HG03060 (cell line): ENCODE data around the gene XG.
"Not testable (repeated sequence)": the region's sequence is repeated elsewhere in the genome, so short reads cannot be mapped to it uniquely, and the experiment has no call there.

Source experiments
- ATAC-seq: cut with Tn5 transposase; IDR thresholded peaks from one replicate; pipeline ENCODE4 v1.9.1; 2021; ENCODE audit warnings: low read depth, moderate number of reproducible peaks; ENCODE audit not compliant: unreplicated experiment

Gene XG

GRCh38 chrX:2812161-2812907, 60.5 kb downstream of the XG start:
- not testable (repeated sequence) for ATAC-seq

- no peak for ATAC-seq
Observed at GRCh38 chrX:2817036-2817435, 65.2 kb downstream of the XG start.

- ATAC-seq, result no peak
Observed at GRCh38 chrX:2819345-2820135, 67.7 kb downstream of the XG start.

- ATAC-seq, result no peak
Observed at GRCh38 chrX:2820136-2820771, 68.4 kb downstream of the XG start.

DNA sequence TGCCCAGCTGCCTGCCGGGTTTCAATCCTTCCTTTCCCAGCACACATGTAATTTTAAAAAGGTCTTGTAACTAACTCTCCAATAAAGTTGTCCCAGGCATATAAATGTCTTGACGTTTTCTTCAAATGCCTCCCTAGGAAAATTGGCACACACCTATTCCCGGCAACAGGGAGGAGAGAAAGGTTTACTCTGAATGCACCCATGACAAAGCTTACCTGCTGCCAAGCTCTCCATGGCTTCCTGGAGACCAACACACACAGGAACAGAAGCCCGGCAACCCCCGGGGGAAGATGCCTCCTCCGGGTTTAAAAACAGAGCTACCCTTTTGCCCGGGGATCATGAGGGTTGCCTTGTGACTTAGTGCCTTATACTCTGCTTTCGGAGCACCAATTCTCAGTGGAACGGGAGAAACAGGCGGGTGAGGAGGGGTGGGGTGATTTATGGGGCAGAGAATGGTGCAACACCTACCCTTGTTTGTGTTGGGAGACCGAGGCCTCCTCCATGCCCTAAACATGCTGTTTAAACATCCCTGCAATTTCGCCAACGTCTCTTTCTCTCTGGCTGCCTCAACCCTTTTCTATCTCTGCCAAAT, 72.1 kb downstream of the XG start:
- ATAC-seq, result no peak

GRCh38 chrX:2824886-2825285, 73.0 kb downstream of the XG start:
- ATAC-seq, result no peak

GRCh38 chrX:2828344-2828958, 76.6 kb downstream of the XG start, which contains the start of gene GYG2:
Gene GYG2 (plus strand): TSS chrX:2828930. CDS start chrX:2830189, 1,259 bp downstream.
- ATAC-seq, result no peak

DNA sequence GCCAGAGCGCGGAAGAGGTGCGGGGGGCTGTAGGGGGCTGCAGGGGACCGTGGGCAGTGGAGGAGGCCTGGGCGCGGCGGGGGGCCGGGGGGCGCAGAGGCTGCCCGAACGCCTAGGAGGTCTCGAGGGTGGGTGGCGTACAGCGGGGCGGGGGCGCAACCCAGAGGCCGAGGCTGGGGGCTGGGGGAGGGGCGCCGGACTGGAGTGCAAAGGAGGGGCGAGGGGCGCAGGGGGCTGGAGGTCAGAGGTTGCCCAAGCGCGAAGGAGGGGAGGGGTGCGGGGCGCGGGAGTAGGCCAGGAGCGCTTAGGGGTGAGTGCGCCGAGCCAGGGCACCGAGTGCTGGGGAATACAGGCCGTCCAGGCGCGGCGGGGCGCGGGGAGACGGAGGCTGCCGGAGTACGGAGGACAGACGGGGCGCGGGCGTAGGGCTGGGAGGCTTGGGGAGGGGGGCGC, 77.1 kb downstream of the XG start:
- ATAC-seq, result no peak

- ATAC-seq, result no peak
Observed at GRCh38 chrX:2829469-2830246, 77.8 kb downstream of the XG start.

- no peak for ATAC-seq
Observed at GRCh38 chrX:2831471-2832228, 79.8 kb downstream of the XG start.

GRCh38 chrX:2837961-2838360, 86.1 kb downstream of the XG start:
- no peak for ATAC-seq

DNA sequence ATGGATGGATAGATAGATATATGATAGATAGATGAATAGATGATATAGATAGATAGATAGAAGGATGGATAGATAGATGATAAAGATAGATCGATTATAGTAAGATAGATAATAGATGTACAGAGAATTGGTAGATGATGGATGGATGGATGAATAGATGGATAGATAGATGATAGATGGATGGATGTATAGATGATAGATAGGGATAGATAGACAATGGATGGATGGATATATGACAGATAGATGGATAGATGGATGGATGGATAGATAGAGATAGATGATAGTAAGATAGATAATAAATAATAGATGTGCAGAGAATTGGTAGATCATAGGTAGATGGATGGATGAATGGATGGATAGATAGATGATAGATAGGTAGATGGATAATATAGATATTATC, 89.1 kb downstream of the XG start:
- no peak for ATAC-seq

GRCh38 chrX:2841537-2841936, 89.7 kb downstream of the XG start:
- no peak for ATAC-seq

DNA sequence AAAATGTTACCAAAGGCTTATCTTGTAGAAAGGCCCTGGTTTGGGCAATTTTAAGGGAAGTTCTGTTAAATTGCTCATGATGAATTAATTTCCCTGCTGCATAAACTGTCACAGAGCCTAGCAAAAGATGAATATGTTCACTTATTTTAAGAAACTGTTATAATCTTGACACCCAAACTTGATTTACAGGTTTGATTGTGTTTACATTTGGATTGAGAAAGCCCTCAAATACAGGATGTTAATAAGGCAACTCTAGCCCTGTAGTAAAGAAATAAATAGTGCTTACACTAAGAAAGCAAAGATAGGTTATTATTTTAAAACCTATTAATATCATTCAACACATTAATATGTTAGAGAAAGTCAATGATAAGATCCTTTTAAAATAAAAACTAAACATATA, 95.2 kb downstream of the XG start:
- no peak for ATAC-seq

GRCh38 chrX:2848871-2849301, 97.0 kb downstream of the XG start:
- ATAC-seq, result no peak

- no peak for ATAC-seq
Observed at GRCh38 chrX:2854918-2855317, 103.1 kb downstream of the XG start.

GRCh38 chrX:2855761-2856160, 103.9 kb downstream of the XG start:
- ATAC-seq, result no peak

- ATAC-seq, result no peak
Observed at GRCh38 chrX:2857566-2857965, 105.7 kb downstream of the XG start.

- no peak for ATAC-seq
Observed at GRCh38 chrX:2859197-2859797, 107.5 kb downstream of the XG start.
